IMR-90 (cell line): ENCODE data around the gene ZNF346. TPM values are rescaled to one million over a fixed set of nuclear protein-coding genes. Genes with fewer than 3 reads are reported as not detected.
A peak's percentile ranks its signal among the peaks of the same experiment; 100 is the strongest.

Experiments
- ATAC-seq: fragments of 200-7000 bp; cut with Tn5 transposase; 2 replicates; pipeline ENCODE4 v1.9.1; 2020; ENCODE audit warnings: low read depth, mild to moderate bottlenecking, moderate library complexity
- BruUV-seq: library from RNA; stranded (reverse); fragments of 400-500 nt; replicated peaks from 2 replicates; lab custom pipeline; 2021; lab: Mats Ljungman, UMichigan
- CTCF ChIA-PET: fragments of 300-600 bp; formaldehyde crosslinking; extraction: SDS; loops from one replicate; lab custom pipeline; 2021; ENCODE audit warnings: antibody characterized with exemption; lab: Yijun Ruan, JAX
- POLR2A ChIA-PET: fragments of 300-600 bp; sonication (Branson Sonifier 250); formaldehyde crosslinking; loops from one replicate; lab custom pipeline; 2022; ENCODE audit warnings: antibody characterized with exemption; ENCODE audit not compliant: unreplicated experiment; lab: Charles Lee
- DNase-seq: peaks from one replicate; pipeline ENCODE4 v3.0.0; 2013
- H2AFZ ChIP-seq: replicated peaks from 2 replicates; pipeline ENCODE3; 2013; ENCODE audit warnings: low read length, mild to moderate bottlenecking; ENCODE audit not compliant: poor library complexity
- H2AK5ac ChIP-seq: 2 replicates; pipeline ENCODE4 v1.6.1; 2013; ENCODE audit warnings: low read depth, low read length, inconsistent platforms
- H2AK9ac ChIP-seq: replicated peaks from 2 replicates; pipeline ENCODE3; 2013; ENCODE audit warnings: mild to moderate bottlenecking, low read depth, low read length, moderate library complexity; ENCODE audit not compliant: poor library complexity
- H2BK120ac ChIP-seq: 2 replicates; pipeline ENCODE4 v1.6.1; 2013; ENCODE audit warnings: low read depth, low read length, inconsistent platforms
- H2BK15ac ChIP-seq: 3 replicates; pipeline ENCODE4 v1.6.1; 2013; ENCODE audit warnings: low read depth, low read length, inconsistent platforms
- H2BK20ac ChIP-seq: 2 replicates; pipeline ENCODE4 v1.6.1; 2013; ENCODE audit warnings: low read depth, mild to moderate bottlenecking, inconsistent platforms, low read length, moderate library complexity
- H2BK5ac ChIP-seq: 2 replicates; pipeline ENCODE4 v1.6.1; 2013; ENCODE audit warnings: mild to moderate bottlenecking, low read depth, low read length, inconsistent platforms; ENCODE audit not compliant: poor library complexity, severe bottlenecking
- H3K14ac ChIP-seq: replicated peaks from 2 replicates; pipeline ENCODE4 v1.6.1; 2013; ENCODE audit warnings: low read depth, low read length, inconsistent platforms
- H3K18ac ChIP-seq: 2 replicates; pipeline ENCODE4 v1.6.1; 2013; ENCODE audit warnings: low read depth, low read length, control low read depth
- H3K23ac ChIP-seq: 2 replicates; pipeline ENCODE4 v1.6.1; 2013; ENCODE audit warnings: low read depth, low read length, inconsistent platforms
- H3K27ac ChIP-seq: 2 replicates; pipeline ENCODE4 v1.5.1; 2013; ENCODE audit warnings: mild to moderate bottlenecking, control low read depth, low read length; ENCODE audit not compliant: insufficient read depth
- H3K27me3 ChIP-seq: 2 replicates; pipeline ENCODE4 v1.6.1; 2013; ENCODE audit warnings: low read length; ENCODE audit not compliant: control insufficient read depth, insufficient read depth
- H3K36me3 ChIP-seq: 2 replicates; pipeline ENCODE4 v1.6.1; 2013; ENCODE audit warnings: low read length, mixed read lengths; ENCODE audit not compliant: control insufficient read depth, insufficient read depth
- H3K4ac ChIP-seq: 2 replicates; pipeline ENCODE4 v1.6.1; 2013; ENCODE audit warnings: low read depth, low read length, inconsistent platforms
- H3K4me1 ChIP-seq: 2 replicates; pipeline ENCODE4 v1.6.1; 2013; ENCODE audit warnings: low read length, mixed read lengths; ENCODE audit not compliant: control insufficient read depth, insufficient read depth
- H3K4me2 ChIP-seq: 2 replicates; pipeline ENCODE4 v1.6.1; 2013; ENCODE audit warnings: low read depth, mild to moderate bottlenecking, control low read depth, low read length, moderate library complexity
- H3K4me3 ChIP-seq: 2 replicates; pipeline ENCODE4 v1.5.1; 2013; ENCODE audit warnings: low read depth, mild to moderate bottlenecking, control low read depth, low read length, moderate library complexity; ENCODE audit not compliant: insufficient read depth
- H3K56ac ChIP-seq: 2 replicates; pipeline ENCODE4 v1.6.1; 2013; ENCODE audit warnings: low read length, inconsistent platforms; ENCODE audit not compliant: insufficient read depth; ENCODE audit errors: extremely low read depth
- H3K79me1 ChIP-seq, 2 experiments: 2 replicates each; pipeline ENCODE4 v1.6.1; 2013; ENCODE audit warnings: low read length in 2 of 2, inconsistent platforms in 1 of 2, low read depth in 1 of 2
- H3K9ac ChIP-seq: 2 replicates; pipeline ENCODE4 v1.6.1; 2013; ENCODE audit warnings: low read depth, low read length, control low read depth
- H3K9me1 ChIP-seq: 2 replicates; pipeline ENCODE4 v1.6.1; 2013; ENCODE audit warnings: low read length, inconsistent platforms; ENCODE audit not compliant: insufficient read depth
- H3K9me3 ChIP-seq: 2 replicates; pipeline ENCODE4 v1.6.1; 2013; ENCODE audit warnings: low read length; ENCODE audit not compliant: control insufficient read depth, insufficient read depth
- H4K20me1 ChIP-seq: 2 replicates; pipeline ENCODE4 v1.6.1; 2013; ENCODE audit warnings: low read length, inconsistent platforms; ENCODE audit not compliant: insufficient read depth
- H4K5ac ChIP-seq: 2 replicates; pipeline ENCODE4 v1.6.1; 2013; ENCODE audit warnings: mild to moderate bottlenecking, low read depth, low read length, control low read depth
- H4K8ac ChIP-seq, 2 experiments: 2 replicates each; pipeline ENCODE4 v1.6.1; 2013; ENCODE audit warnings: low read depth in 2 of 2, low read length in 2 of 2, control low read depth in 1 of 2, inconsistent platforms in 1 of 2
- H4K91ac ChIP-seq: 2 replicates; pipeline ENCODE4 v1.6.1; 2013; ENCODE audit warnings: low read depth, low read length, inconsistent platforms; ENCODE audit not compliant: insufficient read depth
- FOS ChIP-seq: fragments of 150-350 bp; IDR thresholded peaks from 2 replicates; pipeline ENCODE4 v1.6.1; 2016; ENCODE audit warnings: low read depth, low read length
- MAFK ChIP-seq: IDR thresholded peaks from 2 replicates; pipeline ENCODE4 v1.6.1; 2012; ENCODE audit warnings: low read depth, low read length, improper control_type of control experiment
- MAZ ChIP-seq: IDR thresholded peaks from 2 replicates; pipeline ENCODE4 v1.6.1; 2012; ENCODE audit warnings: low read depth, mild to moderate bottlenecking, low read length, improper control_type of control experiment, moderate library complexity, borderline replicate concordance
- RAD21 ChIP-seq: IDR thresholded peaks from 2 replicates; pipeline ENCODE4 v1.6.1; 2012; ENCODE audit warnings: low read length, improper control_type of control experiment
- RCOR1 ChIP-seq: IDR thresholded peaks from 2 replicates; pipeline ENCODE4 v1.6.1; 2012; ENCODE audit warnings: mild to moderate bottlenecking, low read length, improper control_type of control experiment; ENCODE audit not compliant: insufficient replicate concordance
- WGBS, 2 experiments: methylation state at CpG; one replicate each; pipeline versions ENCODE4 v1.1.5 to v1.1.7; 2013; ENCODE audit warnings: missing lambda C conversion rate in 2 of 2; ENCODE audit not compliant: insufficient read length in 1 of 2; ENCODE audit errors: extremely low coverage in 2 of 2; 5-methylcytosine and 5-hydroxymethylcytosine counted together
- dilution Hi-C: fragments of 300-500 bp; cut with HindIII; formaldehyde crosslinking; loops from one replicate; pipeline ENCODE4 v1.14.3; 2018; ENCODE audit warnings: low sequenced_read_pairs; ENCODE audit not compliant: unreplicated experiment
- in situ Hi-C: fragments of 300-500 bp; cut with MboI; formaldehyde crosslinking; loops from 3 replicates; pipeline ENCODE4 v1.14.3; 2019; ENCODE audit warnings: low sequenced_read_pairs, inconsistent platforms, mixed read lengths
- intact Hi-C: fragments of 100-400 bp; cut with micrococcal nuclease; formaldehyde crosslinking; loops from 2 replicates; pipeline ENCODE4 v1.10.0; 2022
- polyA plus RNA-seq, 3 experiments: library from polyadenylated mRNA; depleted of rRNA; stranded (reverse); fragments of >200 nt; gene quantifications; 2 replicates each; pipeline ENCODE4 v1.2.3, GENCODE V29; 2012; ENCODE audit warnings: low replicate concordance in 1 of 3
- total RNA-seq: library from RNA; depleted of rRNA; stranded (reverse); fragments of >200 nt; gene quantifications from 2 replicates; pipeline ENCODE4 v1.2.3, GENCODE V29; 2012
- TF ChIP-seq, protein P1 (sequence below): conservative IDR thresholded peaks from 2 replicates; pipeline ENCODE4 v1.5.1; 2012; ENCODE audit warnings: mild to moderate bottlenecking, low read depth, low read length, improper control_type of control experiment

The ZNF346 gene
- total and polyA plus RNA-seq, 2 of the 4 experiments (the other 2 are of a cell fraction) = 15.1 to 17.0 TPM

DNA sequence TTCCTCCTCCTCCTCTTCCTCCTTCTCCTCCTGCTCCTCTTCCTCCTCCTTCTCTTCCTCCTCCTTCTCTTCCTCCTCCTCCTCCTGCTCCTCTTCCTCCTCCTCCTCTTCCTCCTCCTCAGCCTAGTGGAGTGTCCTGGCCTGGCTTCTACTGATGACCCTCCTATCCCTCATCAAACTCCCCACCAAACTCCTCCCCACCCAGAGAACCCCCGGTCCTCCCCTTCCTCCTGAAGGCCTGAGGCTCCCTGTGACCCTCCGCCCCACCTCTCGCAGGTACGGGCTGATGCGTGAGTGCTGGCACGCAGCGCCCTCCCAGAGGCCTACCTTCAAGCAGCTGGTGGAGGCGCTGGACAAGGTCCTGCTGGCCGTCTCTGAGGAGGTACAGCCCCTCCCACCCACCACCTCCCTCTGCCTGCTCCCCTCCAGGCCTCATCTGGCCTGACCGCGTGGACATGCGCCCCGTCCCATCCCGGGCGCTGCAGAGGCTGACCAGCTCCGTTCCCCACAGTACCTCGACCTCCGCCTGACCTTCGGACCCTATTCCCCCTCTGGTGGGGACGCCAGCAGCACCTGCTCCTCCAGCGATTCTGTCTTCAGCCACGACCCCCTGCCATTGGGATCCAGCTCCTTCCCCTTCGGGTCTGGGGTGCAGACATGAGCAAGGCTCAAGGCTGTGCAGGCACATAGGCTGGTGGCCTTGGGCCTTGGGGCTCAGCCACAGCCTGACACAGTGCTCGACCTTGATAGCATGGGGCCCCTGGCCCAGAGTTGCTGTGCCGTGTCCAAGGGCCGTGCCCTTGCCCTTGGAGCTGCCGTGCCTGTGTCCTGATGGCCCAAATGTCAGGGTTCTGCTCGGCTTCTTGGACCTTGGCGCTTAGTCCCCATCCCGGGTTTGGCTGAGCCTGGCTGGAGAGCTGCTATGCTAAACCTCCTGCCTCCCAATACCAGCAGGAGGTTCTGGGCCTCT lies 74.8 kb downstream of the ZNF346 start:
- Histone ChIP-seq H2BK15ac (no peak overlapping the region), H3K4me2 (no peak overlapping the region), H2AK9ac (no peak overlapping the region), H3K9me1 (0 out of 2 replicates have a peak, but pooled peaks cover 6% of the 10 kb centered on the region), H3K9me3 (no peaks in the 10 kb centered on the region), H3K4me3 (no peak overlapping the region), H3K79me1 (no peaks in the 10 kb centered on the region), H3K36me3 (peaks cover 7% of the 10 kb centered on the region; the same call in 1 of the 2 replicates), H2BK20ac (no peak overlapping the region), H2AK5ac (peak overlapping the region; percentile 73), H3K14ac (no peak overlapping the region), H2AFZ (peak overlapping the region; percentile 48), H3K4ac (no peak overlapping the region), H4K91ac (peak overlapping the region; percentile 20; the same call in 1 of the 2 replicates), H2BK5ac (no peak overlapping the region), H2BK120ac (no peak overlapping the region), H3K23ac (no peak overlapping the region), H3K18ac (no peak overlapping the region), H3K56ac (no peak overlapping the region), H3K27ac (no peak overlapping the region), H4K5ac (no peak overlapping the region; the same call in 1 of the 2 replicates), H3K4me1 (peaks cover 38% of the 10 kb centered on the region), H4K8ac (no peak overlapping the region; a peak in 1 of 4 replicates), H4K20me1 (no peaks in the 10 kb centered on the region), H3K27me3 (no peaks in the 10 kb centered on the region), H3K9ac (no peak overlapping the region)
- CTCF ChIA-PET = interaction anchor here (0.6 to 1.3 kb wide), 4 partner anchors 11 to 403 kb away, joined by 3 to 6 read pairs (median 4); no protein-coding TSS in a partner anchor
- intact Hi-C loops = no loop called here
- no peak for ATAC-seq
- no peak for DNase-seq
- WGBS, 2 experiments = 92% methylated on average over 21 of the region's 30 CpGs; no CpG with 5 or more reads in 1 of the 2 experiments
- in situ Hi-C loops = no loop called here
- BruUV-seq = no TSS peak
- dilution Hi-C loops = no loop called here
- TF ChIP-seq FOS (no peak), RAD21 (no peak), RCOR1 (no peak), MAZ (no peak), MAFK (no peak)
- TF ChIP-seq, protein P1, sequence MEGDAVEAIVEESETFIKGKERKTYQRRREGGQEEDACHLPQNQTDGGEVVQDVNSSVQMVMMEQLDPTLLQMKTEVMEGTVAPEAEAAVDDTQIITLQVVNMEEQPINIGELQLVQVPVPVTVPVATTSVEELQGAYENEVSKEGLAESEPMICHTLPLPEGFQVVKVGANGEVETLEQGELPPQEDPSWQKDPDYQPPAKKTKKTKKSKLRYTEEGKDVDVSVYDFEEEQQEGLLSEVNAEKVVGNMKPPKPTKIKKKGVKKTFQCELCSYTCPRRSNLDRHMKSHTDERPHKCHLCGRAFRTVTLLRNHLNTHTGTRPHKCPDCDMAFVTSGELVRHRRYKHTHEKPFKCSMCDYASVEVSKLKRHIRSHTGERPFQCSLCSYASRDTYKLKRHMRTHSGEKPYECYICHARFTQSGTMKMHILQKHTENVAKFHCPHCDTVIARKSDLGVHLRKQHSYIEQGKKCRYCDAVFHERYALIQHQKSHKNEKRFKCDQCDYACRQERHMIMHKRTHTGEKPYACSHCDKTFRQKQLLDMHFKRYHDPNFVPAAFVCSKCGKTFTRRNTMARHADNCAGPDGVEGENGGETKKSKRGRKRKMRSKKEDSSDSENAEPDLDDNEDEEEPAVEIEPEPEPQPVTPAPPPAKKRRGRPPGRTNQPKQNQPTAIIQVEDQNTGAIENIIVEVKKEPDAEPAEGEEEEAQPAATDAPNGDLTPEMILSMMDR = no peak
- POLR2A ChIA-PET = interaction anchor here (0.5 kb wide), 1 partner anchor 448 kb away, joined by 6 read pairs; no protein-coding TSS in a partner anchor
